Immature natural killer cell (primary cell): ENCODE data around the gene ZFYVE9. TPM values are rescaled to one million over a fixed set of nuclear protein-coding genes. Genes with fewer than 3 reads are reported as not detected.

Experiments
- DNase-seq, 3 donors: peaks; one replicate each; pipeline ENCODE4 v3.0.0; 2022; ENCODE audit warnings: mixed read lengths in 1 of 3
- H3K27ac Mint-ChIP-seq, 6 donors: one replicate each; pipeline ENCODE4 v1.8.0; 2020; ENCODE audit warnings: mixed read lengths in 6 of 6, mild to moderate bottlenecking in 5 of 6, inconsistent platforms in 4 of 6, moderate library complexity in 3 of 6
- H3K27me3 Mint-ChIP-seq, 3 donors: one replicate each; pipeline ENCODE4 v1.8.0; 2020 to 2021; ENCODE audit warnings: low read depth in 3 of 3, mild to moderate bottlenecking in 3 of 3, mixed read lengths in 3 of 3, moderate library complexity in 3 of 3, inconsistent platforms in 1 of 3
- H3K36me3 Mint-ChIP-seq, 3 donors: one replicate each; pipeline ENCODE4 v1.8.0; 2020; ENCODE audit warnings: mixed read lengths in 3 of 3, inconsistent platforms in 2 of 3, mild to moderate bottlenecking in 2 of 3
- H3K4me1 Mint-ChIP-seq, 2 donors: one replicate each; pipeline ENCODE4 v1.8.0; 2020; ENCODE audit warnings: inconsistent platforms in 2 of 2, mild to moderate bottlenecking in 2 of 2, mixed read lengths in 2 of 2, moderate library complexity in 1 of 2
- H3K4me3 Mint-ChIP-seq, 5 donors: one replicate each; pipeline ENCODE4 v1.8.0; 2020; ENCODE audit warnings: mild to moderate bottlenecking in 5 of 5, mixed read lengths in 5 of 5, inconsistent platforms in 3 of 5, moderate library complexity in 3 of 5
- H3K9me3 Mint-ChIP-seq, 6 donors: one replicate each; pipeline ENCODE4 v1.8.0; 2020; ENCODE audit warnings: mild to moderate bottlenecking in 6 of 6, mixed read lengths in 6 of 6, inconsistent platforms in 4 of 6, moderate library complexity in 3 of 6
- polyA plus RNA-seq, 3 donors: library from polyadenylated mRNA; unstranded; fragments of 300-500 nt; fragmentation: Illumina TruSeq; gene quantifications; one replicate each; pipeline ENCODE4 v1.2.3, GENCODE V29; 2021

ZFYVE9 gene
- polyA plus RNA-seq, 3 donors from 2014 or later, result 0.28 to 0.87 TPM; not detected in 1

- Mint-ChIP-seq H3K9me3 (no peaks in the 10 kb centered on the region), H3K4me1 (no peaks in the 10 kb centered on the region), H3K27ac (no peak overlapping the region), H3K4me3 (no peak overlapping the region), H3K36me3 (no peaks in the 10 kb centered on the region), H3K27me3 (peaks cover 0 to 6% (median 0%) of the 10 kb centered on the region in 3 donors)
- no peak for DNase-seq
Measured at GRCh38 chr1:52259886-52260285, 118.0 kb downstream of the ZFYVE9 start.

- DNase-seq, result no peak
- H3K27me3 Mint-ChIP-seq, result no peaks in the 10 kb centered on the region
- H3K9me3 Mint-ChIP-seq, result no peaks in the 10 kb centered on the region
- no peak overlapping the region for H3K4me3 Mint-ChIP-seq
- H3K36me3 Mint-ChIP-seq, result no peaks in the 10 kb centered on the region
- H3K4me1 Mint-ChIP-seq, result no peaks in the 10 kb centered on the region
- H3K27ac Mint-ChIP-seq, result no peak overlapping the region
Measured at GRCh38 chr1:52263153-52263910, 121.4 kb downstream of the ZFYVE9 start.

GRCh38 chr1:52264530-52265115 is 122.7 kb downstream of the ZFYVE9 start:
- H3K27ac Mint-ChIP-seq, result no peak overlapping the region
- H3K36me3 Mint-ChIP-seq, result peaks cover 0 to 2% (median 0%) of the 10 kb centered on the region in 3 donors
- no peak for DNase-seq
- no peaks in the 10 kb centered on the region for H3K9me3 Mint-ChIP-seq
- H3K4me3 Mint-ChIP-seq, result no peak overlapping the region
- H3K4me1 Mint-ChIP-seq, result no peaks in the 10 kb centered on the region
- H3K27me3 Mint-ChIP-seq, result no peaks in the 10 kb centered on the region

GRCh38 chr1:52266507-52266906 is 124.6 kb downstream of the ZFYVE9 start:
- H3K27me3 Mint-ChIP-seq, result peaks cover 0 to 2% (median 0%) of the 10 kb centered on the region in 3 donors
- no peak overlapping the region for H3K27ac Mint-ChIP-seq
- H3K36me3 Mint-ChIP-seq, result peaks cover 0 to 6% (median 0%) of the 10 kb centered on the region in 3 donors
- no peaks in the 10 kb centered on the region for H3K4me1 Mint-ChIP-seq
- H3K4me3 Mint-ChIP-seq, result no peak overlapping the region
- no peaks in the 10 kb centered on the region for H3K9me3 Mint-ChIP-seq
- DNase-seq, result no peak

- H3K27ac Mint-ChIP-seq, result no peak overlapping the region
- peaks cover 0 to 6% (median 0%) of the 10 kb centered on the region in 3 donors for H3K36me3 Mint-ChIP-seq
- no peak overlapping the region for H3K4me3 Mint-ChIP-seq
- no peaks in the 10 kb centered on the region for H3K4me1 Mint-ChIP-seq
- H3K9me3 Mint-ChIP-seq, result no peaks in the 10 kb centered on the region
- DNase-seq, result no peak
- H3K27me3 Mint-ChIP-seq, result peaks cover 0 to 2% (median 0%) of the 10 kb centered on the region in 3 donors
Measured at GRCh38 chr1:52268372-52268771, 126.5 kb downstream of the ZFYVE9 start.

GRCh38 chr1:52281518-52281917 is 139.6 kb downstream of the ZFYVE9 start:
- Mint-ChIP-seq H3K9me3 (no peaks in the 10 kb centered on the region), H3K27me3 (peaks cover 0 to 6% (median 1%) of the 10 kb centered on the region in 3 donors), H3K4me3 (no peak overlapping the region), H3K4me1 (no peaks in the 10 kb centered on the region), H3K27ac (no peak overlapping the region), H3K36me3 (peaks cover 0 to 4% (median 0%) of the 10 kb centered on the region in 3 donors)
- DNase-seq, result no peak

- H3K4me3 Mint-ChIP-seq, result no peak overlapping the region
- no peak overlapping the region for H3K27ac Mint-ChIP-seq
- peaks cover 0 to 4% (median 0%) of the 10 kb centered on the region in 3 donors for H3K36me3 Mint-ChIP-seq
- H3K9me3 Mint-ChIP-seq, result no peaks in the 10 kb centered on the region
- no peak for DNase-seq
- H3K4me1 Mint-ChIP-seq, result no peaks in the 10 kb centered on the region
- H3K27me3 Mint-ChIP-seq, result peaks cover 1 to 16% (median 2%) of the 10 kb centered on the region in 3 donors
Measured at GRCh38 chr1:52288286-52288685, 146.4 kb downstream of the ZFYVE9 start.

GRCh38 chr1:52294580-52294979 is 152.7 kb downstream of the ZFYVE9 start:
- DNase-seq, result no peak
- Mint-ChIP-seq H3K4me3 (no peak overlapping the region), H3K27ac (no peak overlapping the region), H3K36me3 (peaks cover 0 to 3% (median 0%) of the 10 kb centered on the region in 3 donors), H3K27me3 (peaks cover 0 to 6% (median 2%) of the 10 kb centered on the region in 3 donors), H3K4me1 (no peaks in the 10 kb centered on the region), H3K9me3 (no peaks in the 10 kb centered on the region)

GRCh38 chr1:52296345-52296744 is 154.5 kb downstream of the ZFYVE9 start:
- no peaks in the 10 kb centered on the region for H3K9me3 Mint-ChIP-seq
- H3K4me1 Mint-ChIP-seq, result no peaks in the 10 kb centered on the region
- peak in 2 of 3 donors; percentile 6 to 11 for DNase-seq
- no peak overlapping the region for H3K27ac Mint-ChIP-seq
- no peak overlapping the region for H3K4me3 Mint-ChIP-seq
- peaks cover 0 to 1% (median 0%) of the 10 kb centered on the region in 3 donors for H3K27me3 Mint-ChIP-seq
- H3K36me3 Mint-ChIP-seq, result peaks cover 0 to 3% (median 0%) of the 10 kb centered on the region in 3 donors

GRCh38 chr1:52305417-52306226 is 163.7 kb downstream of the ZFYVE9 start:
- Mint-ChIP-seq H3K4me3 (no peak overlapping the region), H3K4me1 (no peaks in the 10 kb centered on the region), H3K36me3 (no peaks in the 10 kb centered on the region), H3K27me3 (peaks cover 0 to 2% (median 0%) of the 10 kb centered on the region in 3 donors), H3K27ac (no peak overlapping the region), H3K9me3 (no peaks in the 10 kb centered on the region)
- no peak for DNase-seq

- H3K9me3 Mint-ChIP-seq, result no peaks in the 10 kb centered on the region
- DNase-seq, result no peak
- H3K4me1 Mint-ChIP-seq, result no peaks in the 10 kb centered on the region
- no peak overlapping the region for H3K27ac Mint-ChIP-seq
- H3K27me3 Mint-ChIP-seq, result peaks cover 0 to 2% (median 0%) of the 10 kb centered on the region in 3 donors
- no peaks in the 10 kb centered on the region for H3K36me3 Mint-ChIP-seq
- H3K4me3 Mint-ChIP-seq, result no peak overlapping the region
Measured at GRCh38 chr1:52306227-52307006, 164.5 kb downstream of the ZFYVE9 start.

GRCh38 chr1:52321061-52321460 is 179.2 kb downstream of the ZFYVE9 start:
- no peak for DNase-seq
- Mint-ChIP-seq H3K27ac (no peak overlapping the region), H3K9me3 (no peaks in the 10 kb centered on the region), H3K4me3 (no peak overlapping the region), H3K27me3 (peaks cover 0 to 4% (median 2%) of the 10 kb centered on the region in 3 donors), H3K4me1 (no peaks in the 10 kb centered on the region), H3K36me3 (no peaks in the 10 kb centered on the region)

- peaks cover 0 to 3% (median 2%) of the 10 kb centered on the region in 3 donors for H3K27me3 Mint-ChIP-seq
- H3K36me3 Mint-ChIP-seq, result no peaks in the 10 kb centered on the region
- H3K4me3 Mint-ChIP-seq, result no peak overlapping the region
Measured at GRCh38 chr1:52323731-52324130, 181.8 kb downstream of the ZFYVE9 start.

More at GRCh38 chr1:52323731-52324130, 181.8 kb downstream of the ZFYVE9 start:
- H3K9me3 Mint-ChIP-seq, result no peaks in the 10 kb centered on the region
- H3K27ac Mint-ChIP-seq, result no peak overlapping the region
- DNase-seq, result no peak
- no peaks in the 10 kb centered on the region for H3K4me1 Mint-ChIP-seq
